ENCODE results near the gene AMOTL1.

Gene AMOTL1

GRCh38 chr11:94922321-94923003 is 154.3 kb downstream of the AMOTL1 start:
- no peak overlapping the region for H3K27ac ChIP-seq (replicated peaks)
- no peak overlapping the region for H3K4me3 ChIP-seq (replicated peaks; ENCODE audit: insufficient read depth, low read length)
- DNase-seq (ENCODE audit: low read depth in 1 of 2, low spot score in 1 of 2): peak in 1 of 2 experiments; percentile 46
- H3K27me3 ChIP-seq (ENCODE audit: insufficient read depth, poor library complexity, severe bottlenecking): no peaks in the 10 kb centered on the region
- TF ChIP-seq SPI1 (IDR thresholded peaks at IDR 0.05; ENCODE audit: borderline replicate concordance, low read depth) (peak; percentile 84; the same call in 1 of the 2 replicates), GABPA (IDR thresholded peaks at IDR 0.05; ENCODE audit: low read depth) (no peak), POLR2AphosphoS5 (IDR thresholded peaks at IDR 0.05; ENCODE audit: low read depth) (no peak), CTCF (IDR thresholded peaks at IDR 0.05; ENCODE audit: insufficient read depth, low read length) (no peak)
- TF ChIP-seq, protein P1, sequence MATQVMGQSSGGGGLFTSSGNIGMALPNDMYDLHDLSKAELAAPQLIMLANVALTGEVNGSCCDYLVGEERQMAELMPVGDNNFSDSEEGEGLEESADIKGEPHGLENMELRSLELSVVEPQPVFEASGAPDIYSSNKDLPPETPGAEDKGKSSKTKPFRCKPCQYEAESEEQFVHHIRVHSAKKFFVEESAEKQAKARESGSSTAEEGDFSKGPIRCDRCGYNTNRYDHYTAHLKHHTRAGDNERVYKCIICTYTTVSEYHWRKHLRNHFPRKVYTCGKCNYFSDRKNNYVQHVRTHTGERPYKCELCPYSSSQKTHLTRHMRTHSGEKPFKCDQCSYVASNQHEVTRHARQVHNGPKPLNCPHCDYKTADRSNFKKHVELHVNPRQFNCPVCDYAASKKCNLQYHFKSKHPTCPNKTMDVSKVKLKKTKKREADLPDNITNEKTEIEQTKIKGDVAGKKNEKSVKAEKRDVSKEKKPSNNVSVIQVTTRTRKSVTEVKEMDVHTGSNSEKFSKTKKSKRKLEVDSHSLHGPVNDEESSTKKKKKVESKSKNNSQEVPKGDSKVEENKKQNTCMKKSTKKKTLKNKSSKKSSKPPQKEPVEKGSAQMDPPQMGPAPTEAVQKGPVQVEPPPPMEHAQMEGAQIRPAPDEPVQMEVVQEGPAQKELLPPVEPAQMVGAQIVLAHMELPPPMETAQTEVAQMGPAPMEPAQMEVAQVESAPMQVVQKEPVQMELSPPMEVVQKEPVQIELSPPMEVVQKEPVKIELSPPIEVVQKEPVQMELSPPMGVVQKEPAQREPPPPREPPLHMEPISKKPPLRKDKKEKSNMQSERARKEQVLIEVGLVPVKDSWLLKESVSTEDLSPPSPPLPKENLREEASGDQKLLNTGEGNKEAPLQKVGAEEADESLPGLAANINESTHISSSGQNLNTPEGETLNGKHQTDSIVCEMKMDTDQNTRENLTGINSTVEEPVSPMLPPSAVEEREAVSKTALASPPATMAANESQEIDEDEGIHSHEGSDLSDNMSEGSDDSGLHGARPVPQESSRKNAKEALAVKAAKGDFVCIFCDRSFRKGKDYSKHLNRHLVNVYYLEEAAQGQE (IDR thresholded peaks at IDR 0.05; ENCODE audit: insufficient replicate concordance, low read depth): no peak

DNA sequence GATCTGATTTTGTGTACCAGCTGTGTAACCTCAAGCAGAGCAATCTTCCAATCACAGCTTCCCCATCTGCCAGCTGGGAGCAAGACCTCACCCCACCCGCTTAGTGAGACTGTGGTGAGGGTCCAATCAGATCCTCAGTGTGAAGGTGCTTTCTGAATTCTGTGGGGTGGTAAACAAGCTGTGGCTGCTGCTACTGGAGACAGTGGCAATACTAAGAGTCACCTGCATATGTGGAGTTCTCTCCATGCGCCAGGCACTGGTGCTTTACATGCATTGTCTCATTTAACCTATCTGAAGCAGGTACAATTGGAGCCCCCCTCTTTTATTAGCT is 154.8 kb downstream of the AMOTL1 start:
- no peak for DNase-seq (ENCODE audit: low read depth in 1 of 2, low spot score in 1 of 2)
- Histone ChIP-seq H3K27ac (replicated peaks) (no peak overlapping the region), H3K27me3 (ENCODE audit: insufficient read depth, poor library complexity, severe bottlenecking) (no peaks in the 10 kb centered on the region), H3K4me3 (replicated peaks; ENCODE audit: insufficient read depth, low read length) (no peak overlapping the region)
- TF ChIP-seq SPI1 (IDR thresholded peaks at IDR 0.05; ENCODE audit: borderline replicate concordance, low read depth) (no peak), POLR2AphosphoS5 (IDR thresholded peaks at IDR 0.05; ENCODE audit: low read depth) (no peak), GABPA (IDR thresholded peaks at IDR 0.05; ENCODE audit: low read depth) (no peak), CTCF (IDR thresholded peaks at IDR 0.05; ENCODE audit: insufficient read depth, low read length) (no peak)
- TF ChIP-seq, protein P1 (IDR thresholded peaks at IDR 0.05; ENCODE audit: insufficient replicate concordance, low read depth): no peak

DNA sequence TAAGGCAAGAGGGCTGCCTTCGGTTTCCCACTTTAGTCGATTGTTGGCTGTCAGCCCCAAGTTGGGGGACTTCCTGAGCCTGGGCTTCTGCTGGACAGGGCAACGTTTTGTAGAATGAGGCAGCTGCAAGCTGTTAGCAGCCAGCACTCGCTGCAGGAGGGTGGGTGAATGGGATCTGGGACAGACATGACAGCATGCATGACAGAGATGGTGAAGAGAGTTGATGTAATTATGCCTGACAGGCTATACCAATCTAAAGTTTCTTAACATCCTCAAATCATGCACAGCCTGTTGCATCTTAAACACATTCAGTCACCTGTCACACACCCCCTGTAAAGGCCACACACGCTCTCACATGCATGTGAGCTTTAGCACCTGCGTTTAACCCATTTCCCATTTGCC is 156.0 kb downstream of the AMOTL1 start:
- Histone ChIP-seq H3K4me3 (replicated peaks; ENCODE audit: insufficient read depth, low read length) (no peak overlapping the region), H3K27ac (replicated peaks) (no peak overlapping the region), H3K27me3 (ENCODE audit: insufficient read depth, poor library complexity, severe bottlenecking) (no peaks in the 10 kb centered on the region)
- DNase-seq (ENCODE audit: low read depth in 1 of 2, low spot score in 1 of 2): no peak
- TF ChIP-seq POLR2AphosphoS5 (IDR thresholded peaks at IDR 0.05; ENCODE audit: low read depth) (no peak), GABPA (IDR thresholded peaks at IDR 0.05; ENCODE audit: low read depth) (no peak), SPI1 (IDR thresholded peaks at IDR 0.05; ENCODE audit: borderline replicate concordance, low read depth) (no peak), CTCF (IDR thresholded peaks at IDR 0.05; ENCODE audit: insufficient read depth, low read length) (no peak)
- TF ChIP-seq, protein P1 (IDR thresholded peaks at IDR 0.05; ENCODE audit: insufficient replicate concordance, low read depth): no peak
